Right hindlimb (tissue), 1 donor: ENCODE results near the gene MSI2.

ENCODE experiments used
- DNase-seq: peaks from one replicate; pipeline ENCODE4 v3.0.0-alpha.2; 2018

MSI2 gene

DNA sequence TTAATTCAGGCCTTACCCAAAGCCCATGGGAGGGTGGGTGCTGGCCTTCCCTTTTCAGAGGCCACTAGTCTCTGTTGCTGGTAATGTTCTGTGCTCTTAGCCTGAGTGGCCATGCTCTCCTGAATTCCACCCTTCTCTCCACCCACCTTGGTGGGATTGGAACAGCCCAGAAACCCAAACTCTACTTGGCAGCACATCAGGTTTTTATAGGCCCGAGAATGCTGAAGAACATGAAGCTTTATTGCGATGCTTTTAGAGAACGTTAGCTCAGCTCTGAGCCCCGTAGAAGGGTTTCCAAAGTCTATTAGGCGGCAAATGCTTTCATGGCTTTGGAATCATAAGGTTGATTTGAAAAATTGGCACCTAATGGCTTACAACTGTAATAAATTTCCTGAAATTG lies 209.3 kb downstream of the MSI2 start:
- no peak for DNase-seq

DNA sequence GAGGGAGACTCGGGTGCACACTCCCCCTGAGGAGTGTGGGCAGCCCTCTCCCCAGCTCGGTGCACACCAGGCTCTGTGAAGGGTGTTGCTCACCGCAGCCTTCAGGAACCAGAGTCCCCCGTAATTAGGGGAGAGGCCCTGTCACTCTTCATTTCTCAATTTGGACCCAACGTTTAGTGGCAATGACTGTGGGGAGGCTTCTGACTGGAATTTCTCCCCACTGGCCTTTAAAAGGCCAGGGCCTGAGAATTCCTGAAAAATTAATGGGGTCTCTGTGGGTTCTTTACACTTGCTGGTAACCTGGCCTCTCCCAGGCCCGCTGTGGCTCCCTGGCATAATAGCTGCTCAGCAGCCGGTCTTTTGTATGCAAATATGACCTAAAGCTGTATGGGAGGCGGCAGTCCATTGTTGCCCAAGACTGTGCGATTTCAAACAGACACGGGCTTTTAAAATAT lies 209.7 kb downstream of the MSI2 start:
- no peak for DNase-seq

DNA sequence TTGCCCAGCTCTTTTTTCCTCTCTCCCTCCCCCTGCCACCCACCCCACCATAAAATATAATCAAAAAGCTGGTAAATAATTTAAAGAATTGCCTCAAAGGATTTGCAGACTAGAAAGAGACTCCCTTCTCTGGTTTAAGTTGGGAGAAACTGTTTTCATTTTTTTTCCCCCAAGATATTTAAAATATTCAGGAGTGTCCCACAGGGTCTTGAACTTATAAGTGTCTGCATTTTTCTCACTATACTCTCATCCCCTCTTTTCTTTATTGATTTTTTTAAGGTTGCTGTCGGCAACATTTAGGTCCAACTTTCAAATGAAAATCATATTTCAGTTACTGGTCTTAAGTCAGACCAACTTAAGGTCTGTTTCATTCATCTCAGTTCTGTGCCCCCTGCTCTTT lies 210.2 kb downstream of the MSI2 start:
- no peak for DNase-seq

DNA sequence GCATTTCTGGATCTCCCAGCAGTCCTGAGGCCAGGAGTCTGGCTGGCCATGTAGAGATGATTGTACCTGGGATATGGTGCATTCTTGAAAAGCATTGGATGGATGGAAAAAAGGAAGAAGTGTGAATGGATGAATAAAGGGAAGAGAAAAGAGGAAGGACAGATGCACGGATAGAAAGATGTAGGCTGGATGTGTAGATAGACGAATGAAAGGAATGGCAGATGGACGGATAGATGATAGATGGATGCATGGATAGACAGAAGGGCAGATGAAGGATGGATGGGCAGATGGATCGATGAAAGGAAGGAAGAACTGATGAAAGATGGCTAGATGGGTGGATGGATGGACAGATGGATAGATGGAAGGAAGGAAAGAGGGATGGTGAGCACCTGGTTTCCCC lies 210.9 kb downstream of the MSI2 start:
- no peak for DNase-seq

DNA sequence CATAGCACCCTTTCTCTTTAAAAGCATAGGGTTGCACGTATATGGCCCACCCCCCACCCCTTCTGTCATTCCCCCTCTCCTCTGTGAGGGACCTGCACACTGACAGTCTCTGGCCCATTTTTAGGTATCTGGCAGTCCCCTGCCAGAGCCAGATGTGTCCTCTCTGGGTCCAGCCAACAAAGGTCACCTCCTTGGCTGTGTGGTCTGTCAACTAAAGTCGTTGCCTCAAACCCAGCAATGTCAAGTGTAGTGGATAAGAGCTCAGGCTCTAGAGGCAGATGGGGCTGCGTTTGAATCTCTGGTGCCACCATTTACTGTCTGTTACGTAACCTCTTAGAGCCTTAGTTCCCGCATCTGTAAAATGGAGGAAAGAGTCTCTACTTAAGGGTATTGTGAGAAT lies 211.5 kb downstream of the MSI2 start:
- no peak for DNase-seq

DNA sequence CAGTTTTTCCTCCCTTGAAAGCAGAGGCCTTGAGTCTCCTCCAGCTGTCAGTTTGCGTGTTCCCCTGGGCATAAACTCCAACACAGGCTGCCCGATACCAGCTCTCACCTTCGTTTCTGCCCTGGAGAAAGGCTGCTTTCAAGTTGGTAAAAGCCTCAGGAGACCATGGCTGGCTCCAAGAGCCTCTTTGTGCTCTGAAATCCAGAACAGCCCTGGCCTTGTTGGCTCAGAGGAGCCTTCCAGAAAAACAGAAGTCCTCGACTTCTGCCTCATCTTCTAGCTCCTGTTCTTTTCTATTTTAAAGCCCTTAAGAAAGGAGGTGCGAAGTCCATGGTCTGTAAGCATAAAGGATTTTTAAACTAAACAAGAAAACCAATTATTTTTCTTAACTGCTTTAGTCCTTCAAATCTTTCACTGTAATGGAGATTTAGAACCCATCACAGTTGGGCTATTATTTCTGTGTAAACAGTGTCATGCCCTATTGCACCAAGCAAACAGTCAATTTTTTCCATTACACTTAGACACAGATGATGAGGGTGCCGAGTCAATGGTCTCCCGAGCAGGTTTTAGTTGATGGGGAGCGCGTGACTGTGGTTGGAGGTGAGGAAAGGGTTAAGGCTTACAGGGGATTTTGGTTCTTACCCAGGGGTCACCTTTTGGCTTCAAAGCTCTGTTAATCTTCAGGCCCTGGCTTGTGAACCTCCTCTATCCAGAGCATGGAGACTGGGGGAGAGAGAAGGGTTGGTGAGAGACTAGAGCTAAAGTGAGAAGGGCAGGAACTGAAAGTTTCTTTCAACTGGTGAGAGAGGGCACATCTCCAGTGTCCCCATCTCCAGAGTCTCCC lies 212.8 kb downstream of the MSI2 start:
- DNase-seq: no peak

DNA sequence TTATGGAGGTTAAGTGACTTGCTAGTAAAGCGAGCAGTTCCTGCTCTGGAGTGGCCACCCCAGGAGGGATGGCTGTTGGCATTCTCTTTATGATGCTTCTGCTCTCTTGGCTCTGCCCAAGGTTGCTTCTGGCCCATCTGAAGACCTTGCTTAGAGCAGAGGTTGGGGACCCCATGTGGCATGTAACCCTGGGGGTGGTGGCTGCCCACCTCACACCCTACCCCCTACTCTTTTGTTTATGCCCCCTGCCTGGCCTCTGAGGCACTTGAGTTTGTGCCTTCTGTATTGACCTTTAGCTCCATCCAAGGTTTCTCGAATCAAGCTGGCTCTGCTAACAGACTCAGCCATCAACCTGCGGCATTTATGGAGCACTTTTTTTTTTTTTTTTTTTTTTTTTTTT lies 214.6 kb downstream of the MSI2 start:
- DNase-seq: no peak

DNA sequence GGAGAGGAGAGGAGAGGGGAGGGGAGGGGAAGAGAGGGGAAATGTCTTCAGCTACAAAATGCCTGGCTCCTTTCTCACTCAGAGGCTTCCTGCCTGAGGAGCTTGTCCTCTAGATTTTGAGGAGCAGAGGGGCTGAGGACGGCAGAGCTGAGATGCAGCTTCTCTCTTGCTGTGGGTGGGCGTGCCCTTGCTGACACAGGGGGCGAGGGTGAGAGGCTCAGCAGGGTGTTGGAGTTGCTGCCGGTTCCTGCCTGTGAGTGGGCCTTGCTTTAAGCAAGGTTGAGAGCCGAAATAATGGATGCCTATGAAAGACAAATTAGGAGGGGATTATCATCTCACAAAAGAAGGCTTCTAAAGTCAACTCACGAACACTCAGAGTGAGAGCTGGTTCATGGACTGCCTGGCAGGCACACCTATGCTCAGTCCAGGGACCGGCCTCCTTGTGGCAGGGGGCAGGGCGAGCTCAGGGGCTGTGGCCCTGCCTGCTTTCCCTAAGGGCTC lies 215.6 kb downstream of the MSI2 start:
- DNase-seq: no peak

DNA sequence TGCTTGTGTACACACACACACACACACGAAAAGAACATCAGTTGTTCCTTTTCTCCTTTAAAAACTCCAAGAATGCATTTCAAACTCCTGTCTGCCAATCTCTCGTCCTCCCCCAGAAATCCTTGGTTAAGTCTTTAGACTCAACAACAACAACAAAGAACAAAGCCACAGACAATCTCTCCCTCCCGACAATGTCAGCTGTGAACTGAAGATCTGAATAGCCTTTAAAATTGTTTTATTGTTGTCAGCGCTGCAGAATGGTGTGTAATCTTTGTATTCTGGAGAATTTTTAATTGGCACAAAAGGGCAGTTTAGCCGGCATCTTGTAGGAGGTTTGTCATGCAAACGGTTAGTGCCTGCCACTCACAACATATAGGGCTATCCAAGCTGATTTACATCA lies 219.5 kb downstream of the MSI2 start:
- no peak for DNase-seq

DNA sequence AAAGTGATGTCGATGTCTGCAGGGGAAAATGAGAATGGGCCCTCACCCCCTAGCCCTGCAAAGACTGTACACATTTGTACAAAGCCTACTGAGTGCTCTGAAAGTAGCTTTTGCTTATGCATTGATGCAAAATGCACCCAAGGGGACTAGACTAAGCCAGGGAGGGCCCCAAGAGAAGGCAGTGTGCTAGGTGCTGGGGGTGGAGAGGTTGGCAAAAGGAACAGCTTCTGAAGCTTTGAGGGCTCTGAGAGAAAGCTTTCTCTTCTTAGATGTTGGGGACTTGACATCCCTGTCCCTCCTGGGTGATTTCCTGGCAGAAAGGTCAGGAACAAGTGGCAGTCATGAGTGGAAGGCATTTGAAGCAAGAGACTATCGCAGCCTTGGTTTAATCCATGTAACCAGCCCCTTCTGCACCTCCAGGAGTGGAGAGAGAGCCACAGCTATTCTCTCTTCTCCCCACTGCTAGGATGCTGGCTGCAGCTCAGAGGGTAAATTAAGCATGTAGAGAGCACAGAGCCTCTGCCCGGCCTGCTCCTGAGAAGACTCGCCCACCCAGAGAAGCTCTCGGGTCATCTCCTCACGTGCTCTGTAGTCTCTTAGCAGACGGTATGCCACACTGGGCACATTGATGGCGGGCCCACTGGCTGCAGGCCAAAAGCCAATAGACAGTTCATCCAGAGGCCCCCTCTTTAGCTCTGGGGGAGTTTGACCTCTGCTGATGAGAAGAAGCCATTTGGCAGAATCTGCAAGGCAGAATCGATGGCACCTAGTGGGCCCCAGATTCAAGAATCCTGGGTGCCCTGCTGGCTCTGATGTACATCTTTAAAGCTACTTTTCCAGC lies 221.4 kb downstream of the MSI2 start:
- DNase-seq: no peak

DNA sequence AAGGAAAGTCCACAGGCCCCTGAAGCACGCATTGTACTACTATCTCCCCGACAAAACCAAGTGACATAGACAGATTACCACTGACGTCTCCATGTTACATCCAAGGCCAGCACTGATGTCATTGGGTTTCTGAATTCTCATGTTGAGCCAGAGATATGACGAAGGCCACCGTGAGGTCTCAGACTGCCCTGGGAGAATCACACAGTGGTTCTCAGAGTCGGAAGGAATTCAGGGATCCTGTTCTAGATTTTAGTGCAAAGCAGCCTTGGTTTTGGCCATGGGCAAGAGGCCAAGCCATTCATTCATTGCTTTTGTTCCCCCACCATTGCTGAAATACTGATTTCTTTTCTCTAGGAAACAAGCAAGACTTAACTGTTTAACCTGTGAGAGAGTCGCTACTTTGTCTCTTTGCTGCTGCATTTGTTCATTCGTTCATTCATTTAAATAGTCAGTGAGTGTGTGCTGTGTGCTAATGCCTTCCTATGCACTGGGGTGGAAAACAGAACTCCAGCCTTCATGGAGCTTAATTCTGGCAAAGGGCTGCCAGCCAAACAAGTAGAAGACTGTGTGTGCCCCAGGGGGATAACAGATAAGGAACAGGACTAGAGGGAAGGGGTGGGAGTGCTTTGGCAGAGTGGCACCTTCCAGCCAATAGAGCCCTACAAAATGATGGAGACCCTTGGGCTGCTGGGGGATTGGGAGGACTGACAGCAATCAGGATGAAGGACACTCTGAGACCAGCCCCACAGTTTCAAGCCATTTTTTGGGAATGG lies 222.3 kb downstream of the MSI2 start:
- DNase-seq: no peak

DNA sequence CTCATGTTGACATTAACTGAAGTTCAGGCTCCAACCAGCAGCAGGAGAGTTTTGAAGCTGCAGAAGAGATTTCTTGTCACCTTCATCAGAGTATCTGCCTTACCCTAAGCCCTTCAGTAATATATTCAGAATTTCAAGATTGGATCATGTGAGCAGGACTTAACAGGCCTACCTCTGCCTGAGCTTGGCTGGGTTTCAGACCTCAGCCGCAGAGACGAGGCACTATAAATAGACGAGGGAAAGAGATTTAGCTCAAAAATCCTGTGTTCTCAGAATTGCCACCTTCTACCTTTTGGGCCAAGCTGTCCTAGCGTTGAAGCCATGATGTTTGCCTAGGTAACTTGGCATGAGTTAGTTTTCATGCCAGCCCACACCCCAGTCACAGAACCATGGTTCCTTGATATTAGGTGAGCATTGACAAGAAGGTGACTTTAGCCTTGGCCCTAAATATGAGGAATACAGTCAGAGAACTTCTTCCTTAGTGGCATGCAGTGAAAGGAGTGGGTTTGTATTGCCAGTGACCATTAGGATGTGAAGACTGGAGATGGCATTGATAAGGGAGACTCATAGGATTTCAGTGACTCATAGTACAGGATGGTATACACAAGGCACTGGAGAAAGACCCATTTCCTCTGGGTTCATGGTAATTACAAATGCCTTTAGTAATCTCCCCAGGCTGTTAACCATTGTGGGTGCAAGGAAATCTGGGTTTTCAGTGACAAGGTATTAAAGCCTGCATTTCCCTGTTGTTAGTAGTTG lies 224.3 kb downstream of the MSI2 start:
- DNase-seq: no peak

DNA sequence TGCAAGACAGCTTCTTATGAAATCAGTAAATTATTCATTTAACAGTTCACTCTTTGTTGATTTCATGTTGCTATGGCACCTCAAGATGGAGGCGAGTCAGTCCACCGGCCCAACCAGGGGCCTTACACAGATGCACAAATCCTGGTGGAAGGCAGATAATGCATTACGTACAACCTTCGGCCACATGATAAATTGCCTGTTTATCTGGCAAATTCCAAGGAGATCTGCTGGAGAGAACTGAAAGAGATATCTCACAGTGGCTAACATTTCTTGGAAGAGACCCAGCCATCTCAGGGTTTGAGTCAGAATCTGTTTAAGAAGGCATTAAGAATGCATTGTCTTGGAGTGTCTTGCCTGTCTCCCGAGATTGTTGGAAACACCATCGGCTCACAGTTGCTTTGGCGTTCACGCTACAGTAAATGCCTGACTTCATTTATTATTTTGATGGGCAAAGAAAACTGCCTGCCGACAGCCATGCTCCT lies 225.6 kb downstream of the MSI2 start:
- DNase-seq: no peak

DNA sequence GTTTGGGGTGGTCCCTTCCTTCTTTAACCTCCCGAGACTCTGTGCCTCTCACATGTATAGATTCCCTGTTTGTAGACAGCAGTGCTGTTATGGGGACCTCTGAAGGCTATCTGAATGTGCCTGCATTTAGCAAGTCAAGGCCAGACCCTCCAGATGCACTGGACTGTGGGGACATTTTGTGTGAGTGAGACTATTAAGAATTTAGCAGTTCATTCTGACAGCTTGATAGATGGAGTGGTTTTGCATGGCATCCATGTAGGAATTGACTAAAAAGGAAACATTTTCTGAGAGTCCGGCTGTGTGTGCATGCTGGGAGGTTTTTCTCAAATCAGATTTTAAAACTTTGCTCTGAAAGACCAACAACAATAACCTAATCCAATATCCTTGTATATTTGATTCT lies 226.3 kb downstream of the MSI2 start:
- no peak for DNase-seq

DNA sequence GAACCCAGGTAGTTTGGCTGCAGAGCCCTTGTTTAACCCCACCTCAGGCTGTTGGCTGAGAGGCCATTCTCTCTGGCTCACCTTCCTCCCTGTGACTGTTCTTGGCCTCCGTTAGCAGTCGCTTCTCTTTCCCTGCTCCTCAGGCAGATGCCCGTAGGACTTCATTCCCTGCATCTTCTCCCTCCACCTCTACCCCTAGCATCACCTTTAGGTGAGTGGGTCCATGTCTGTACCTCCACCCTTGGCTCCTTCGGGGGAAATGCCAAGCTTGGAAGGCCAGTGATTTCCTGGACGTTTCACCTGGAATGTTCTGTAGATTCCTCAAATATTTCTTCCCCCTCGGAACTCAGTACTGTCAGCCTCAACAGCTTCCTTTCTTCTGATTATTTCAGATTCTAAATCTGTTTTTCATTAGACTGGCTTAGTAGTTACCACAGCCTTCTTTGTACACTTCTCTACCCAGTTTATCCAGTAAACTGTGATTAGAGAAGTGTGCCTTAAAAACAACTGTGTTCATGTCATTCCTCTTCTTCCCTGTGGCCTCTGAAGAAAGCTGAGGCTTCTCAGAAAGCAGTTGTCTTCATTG lies 227.9 kb downstream of the MSI2 start:
- no peak for DNase-seq

DNA sequence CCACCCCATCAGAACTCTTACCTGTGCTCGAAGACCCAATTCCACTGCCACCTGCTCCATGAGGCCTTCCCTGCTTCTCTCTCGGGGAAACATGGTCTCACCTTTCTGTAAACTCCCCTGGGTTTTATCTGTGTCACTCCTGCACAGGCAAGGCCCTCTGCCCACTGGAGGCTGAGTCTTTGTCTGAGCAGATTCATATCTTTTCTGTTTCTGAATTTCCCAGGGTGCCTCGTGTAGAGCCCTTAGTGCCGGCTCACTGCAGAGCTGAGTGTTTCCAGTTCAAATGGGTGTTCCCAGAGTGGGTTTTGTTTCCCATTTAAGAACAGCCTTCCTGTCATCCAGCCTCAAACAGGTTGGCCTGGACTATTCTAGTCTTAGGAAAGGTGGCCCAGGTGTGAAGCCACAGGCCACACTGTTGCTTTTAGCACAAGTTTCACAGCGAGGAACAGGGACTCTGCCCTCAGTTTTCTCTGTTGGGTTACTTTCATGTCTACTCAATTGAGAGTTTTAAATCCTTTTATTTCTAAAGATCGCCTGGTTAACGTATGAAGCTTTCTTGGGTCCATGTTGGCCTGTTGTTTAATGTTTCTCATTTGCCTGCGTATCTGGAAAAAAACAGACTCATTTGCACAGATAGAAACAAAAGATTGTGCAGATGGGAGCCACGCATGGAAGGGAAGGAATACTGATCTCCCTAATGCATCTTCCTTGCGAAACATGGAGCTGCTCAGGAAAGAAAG lies 228.7 kb downstream of the MSI2 start:
- no peak for DNase-seq

DNA sequence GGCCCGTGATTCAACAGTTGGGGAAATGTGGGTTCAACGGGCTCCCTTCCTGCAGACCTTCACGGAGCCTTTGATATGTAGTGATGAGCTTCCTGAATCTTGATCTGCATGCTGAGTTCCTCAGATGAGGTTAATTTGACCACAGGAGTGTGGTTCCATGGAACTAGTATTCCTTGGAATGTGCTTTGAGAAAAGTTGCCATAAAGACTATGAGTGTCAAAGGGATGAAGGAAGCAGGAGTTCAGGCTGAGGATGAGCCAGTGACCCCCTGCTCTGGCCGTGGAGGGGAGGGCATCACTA lies 229.2 kb downstream of the MSI2 start:
- no peak for DNase-seq

DNA sequence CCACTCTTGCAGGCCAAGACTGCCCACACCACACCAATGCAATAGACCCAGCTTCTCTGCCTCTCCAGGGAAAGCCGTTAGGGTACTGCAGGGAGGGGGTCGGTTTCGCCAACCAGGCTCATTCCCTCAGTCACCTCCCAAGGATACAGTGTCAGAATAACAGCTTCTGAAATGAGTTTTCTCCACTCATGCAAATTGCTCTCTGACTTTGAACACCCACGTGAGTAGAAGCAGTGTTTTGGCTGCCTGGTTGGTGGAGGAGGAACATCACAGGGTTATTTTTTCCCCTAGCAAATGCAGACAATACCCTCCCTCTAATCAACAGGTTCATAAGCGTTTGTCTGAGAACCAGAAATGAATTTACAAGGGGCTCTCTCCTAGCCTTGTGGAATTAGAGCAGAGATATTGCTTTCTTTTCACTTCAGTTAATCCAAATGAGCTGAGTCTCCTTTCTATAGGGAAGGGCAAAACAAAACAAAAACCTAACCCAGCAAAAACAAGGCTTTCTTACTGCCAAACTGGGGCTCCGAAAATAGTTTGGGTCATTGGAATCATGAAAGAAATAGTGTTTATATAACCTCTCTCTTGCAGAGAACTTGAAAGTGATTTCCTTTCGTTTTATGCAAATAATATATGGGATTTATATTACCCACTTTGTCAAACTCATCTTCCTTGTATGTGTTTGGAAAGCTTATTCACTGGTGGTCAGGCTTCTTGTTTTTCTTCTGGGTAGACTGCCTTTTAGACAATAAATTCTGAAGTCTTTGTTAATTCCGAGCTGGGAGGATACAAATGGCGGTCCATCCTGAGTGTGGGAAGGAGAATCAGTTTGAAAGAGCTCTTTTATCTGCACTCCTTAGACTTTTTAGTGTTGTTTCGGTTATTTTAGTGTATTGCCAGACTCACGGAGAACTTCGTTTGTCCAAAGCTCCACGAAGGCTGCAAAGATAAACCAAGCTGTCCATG lies 229.9 kb downstream of the MSI2 start:
- no peak for DNase-seq

DNA sequence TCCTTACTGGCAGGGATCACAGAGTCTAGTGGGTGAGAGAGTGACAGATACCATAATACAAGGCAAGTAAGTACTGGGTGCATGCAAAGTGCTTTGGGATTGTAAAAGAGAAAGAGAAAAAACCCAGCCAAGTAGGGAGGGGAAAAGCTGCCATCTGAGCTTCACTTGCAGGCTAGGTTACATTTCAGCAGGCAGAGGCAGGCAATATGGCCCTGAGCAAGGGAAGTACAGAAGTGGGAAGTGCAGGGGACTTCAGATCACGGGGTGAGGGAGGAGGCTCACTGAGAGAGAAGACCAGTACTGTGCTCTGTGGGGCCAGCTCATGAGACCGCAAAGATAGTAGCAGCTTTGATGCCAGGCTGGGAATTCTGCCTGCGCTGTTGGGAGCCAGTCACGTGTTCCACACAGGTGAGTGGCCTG lies 230.6 kb downstream of the MSI2 start:
- no peak for DNase-seq

DNA sequence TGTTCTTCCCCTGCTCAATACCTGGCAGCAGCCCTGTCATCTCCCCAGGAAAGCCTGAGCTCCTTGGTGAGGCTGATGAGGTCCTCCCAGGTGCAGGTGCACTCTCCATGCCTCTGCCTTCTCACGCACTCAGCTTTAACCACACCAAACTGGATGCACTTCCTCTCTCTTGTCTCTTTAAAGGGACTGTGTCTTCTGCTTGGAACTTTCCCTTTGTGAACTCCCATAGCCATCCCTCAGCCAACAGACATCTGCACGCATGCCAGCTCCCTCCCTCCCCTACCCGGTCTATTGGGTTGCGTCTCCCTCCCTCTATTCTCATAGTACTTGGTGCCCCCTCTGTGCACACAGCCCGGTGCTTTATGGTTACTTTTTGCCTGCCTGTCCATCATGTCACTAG lies 231.2 kb downstream of the MSI2 start:
- no peak for DNase-seq
